ENCODE results near the gene FHOD3. TPM values are rescaled to one million over a fixed set of nuclear protein-coding genes. Genes with fewer than 3 reads are reported as not detected.

Gene FHOD3
- total RNA-seq, 4 donors from 2014 or later, result 24.1 to 51.4 (median 33.8) TPM

- 49% methylated on average over 3 of the region's 3 CpGs for WGBS
- intact Hi-C loops (cut with DNase I), result loop anchor here (5.0 kb wide), 1 partner anchor 525 kb away; no protein-coding TSS in a partner anchor
- no peak overlapping the region for H3K4me3 ChIP-seq
- no peaks in the 10 kb centered on the region for H3K9me3 ChIP-seq
- H3K27ac ChIP-seq (replicated peaks in 1 of 4), result no peak overlapping the region
- peak; percentile 70 for DNase-seq (ENCODE audit: extremely low spot score)
- no peaks in the 10 kb centered on the region for H3K4me1 ChIP-seq
- no peaks in the 10 kb centered on the region for H3K36me3 ChIP-seq
- no peak for TF ChIP-seq POLR2A (IDR thresholded peaks at IDR 0.05; ENCODE audit: low read depth)
- TF ChIP-seq POLR2AphosphoS5 (IDR thresholded peaks at IDR 0.05), result no peak
- TF ChIP-seq CTCF (IDR thresholded peaks at IDR 0.05), result no peak
- no peak for TF ChIP-seq EP300 (IDR thresholded peaks at IDR 0.05)
- H3K27me3 ChIP-seq, result peaks cover 0 to 14% (median 0%) of the 10 kb centered on the region in 4 donors
Measured at GRCh38 chr18:36281936-36282335, 15.6 kb upstream of the FHOD3 start.

GRCh38 chr18:36283448-36283847 lies 14.1 kb upstream of the FHOD3 start:
- Histone ChIP-seq H3K9me3 (no peaks in the 10 kb centered on the region), H3K27ac (replicated peaks in 1 of 4) (no peak overlapping the region), H3K4me1 (no peaks in the 10 kb centered on the region), H3K27me3 (peaks cover 0 to 14% (median 0%) of the 10 kb centered on the region in 4 donors), H3K36me3 (no peaks in the 10 kb centered on the region), H3K4me3 (no peak overlapping the region)
- DNase-seq (ENCODE audit: extremely low spot score), result peak; percentile 64
- intact Hi-C loops (cut with DNase I), result loop anchor here (5.0 kb wide), 1 partner anchor 526 kb away; no protein-coding TSS in a partner anchor
- WGBS, result 90% methylated on average over 6 of the region's 6 CpGs
- TF ChIP-seq EP300 (IDR thresholded peaks at IDR 0.05) (no peak), CTCF (IDR thresholded peaks at IDR 0.05) (no peak), POLR2A (IDR thresholded peaks at IDR 0.05; ENCODE audit: low read depth) (no peak), POLR2AphosphoS5 (IDR thresholded peaks at IDR 0.05) (no peak)

- Histone ChIP-seq H3K4me3 (no peak overlapping the region), H3K4me1 (no peaks in the 10 kb centered on the region), H3K27ac (replicated peaks in 1 of 4) (no peak overlapping the region), H3K36me3 (no peaks in the 10 kb centered on the region), H3K9me3 (no peaks in the 10 kb centered on the region), H3K27me3 (peaks cover 0 to 9% (median 0%) of the 10 kb centered on the region in 4 donors)
- intact Hi-C loops (cut with DNase I), result loop anchor here (1.0 to 5.0 kb wide), 3 partner anchors 187 to 527 kb away; no protein-coding TSS in a partner anchor
- peak; percentile 81 for DNase-seq (ENCODE audit: extremely low spot score)
- 70% methylated on average over 1 of the region's 4 CpGs for WGBS
- no peak for TF ChIP-seq CTCF (IDR thresholded peaks at IDR 0.05)
- TF ChIP-seq POLR2AphosphoS5 (IDR thresholded peaks at IDR 0.05), result no peak
- TF ChIP-seq POLR2A (IDR thresholded peaks at IDR 0.05; ENCODE audit: low read depth), result no peak
- TF ChIP-seq EP300 (IDR thresholded peaks at IDR 0.05), result no peak
Measured at GRCh38 chr18:36284268-36284667, 13.2 kb upstream of the FHOD3 start.

GRCh38 chr18:36284671-36285295 lies 12.7 kb upstream of the FHOD3 start:
- peak; percentile 66 for DNase-seq (ENCODE audit: extremely low spot score)
- Histone ChIP-seq H3K9me3 (no peaks in the 10 kb centered on the region), H3K4me1 (no peaks in the 10 kb centered on the region), H3K27ac (replicated peaks in 1 of 4) (no peak overlapping the region), H3K4me3 (no peak overlapping the region), H3K36me3 (no peaks in the 10 kb centered on the region), H3K27me3 (peaks cover 0 to 9% (median 0%) of the 10 kb centered on the region in 4 donors)
- 31% methylated on average over 6 of the region's 6 CpGs for WGBS
- intact Hi-C loops (cut with DNase I), result loop anchor here (1.0 to 5.0 kb wide), 3 partner anchors 188 to 527 kb away; no protein-coding TSS in a partner anchor
- TF ChIP-seq POLR2AphosphoS5 (IDR thresholded peaks at IDR 0.05) (no peak), CTCF (IDR thresholded peaks at IDR 0.05) (peak; percentile 84 to 89 (median 85)), POLR2A (IDR thresholded peaks at IDR 0.05; ENCODE audit: low read depth) (no peak)

Data from esophagus muscularis mucosa (tissue), 4 donors.